Pancreas (tissue), 10 donors: ENCODE measurements around the gene CRIP1. TPM values are rescaled to one million over a fixed set of nuclear protein-coding genes. Genes with fewer than 3 reads are reported as not detected.

Source experiments
- ATAC-seq, 4 donors: fragments of 200-7000 bp; cut with Tn5 transposase; one replicate each; pipeline versions ENCODE4 v1.8.0 to v1.9.1; 2020; ENCODE audit warnings: mild to moderate bottlenecking in 4 of 4, moderate library complexity in 4 of 4
- DNase-seq, 6 donors: peaks; one replicate each; pipeline ENCODE4 v3.0.0-alpha.2; 2020
- FAIRE-seq: peaks from 2 replicates; lab custom pipeline; 2012; peaks lifted over from hg19 to GRCh38; lab: Jason Lieb, UNC
- H3K27ac ChIP-seq, 4 donors: fragments of 200-600 bp; sonication (generic); 1 replicate in 3 of 4; 2 replicates in 1 of 4; pipeline versions ENCODE4 v1.5.0 to v1.8.0; 2020
- H3K27me3 ChIP-seq, 4 donors: fragments of 200-600 bp; one replicate each; pipeline ENCODE4 v1.8.0; 2021
- H3K36me3 ChIP-seq, 3 donors: fragments of 200-600 bp; sonication (generic) in 1 of 3; one replicate each; pipeline versions ENCODE4 v1.5.0 to v1.8.0; 2020 to 2021
- H3K4me1 ChIP-seq, 3 donors: fragments of 200-600 bp; one replicate each; pipeline ENCODE4 v1.8.0; 2021
- H3K4me3 ChIP-seq, 4 donors: fragments of 200-600 bp; sonication (generic) in 2 of 4; one replicate each; pipeline versions ENCODE4 v1.5.0 to v1.8.0; 2020 to 2021
- H3K9me3 ChIP-seq, 4 donors: fragments of 200-600 bp; one replicate each; pipeline ENCODE4 v1.8.0; 2021
- CTCF ChIP-seq, 4 donors: fragments of 200-600 bp; sonication (generic) in 3 of 4; IDR thresholded peaks; one replicate each; pipeline versions ENCODE4 v1.5.0 to v1.8.0; 2021; ENCODE audit warnings: antibody characterized with exemption in 4 of 4
- WGBS, 2 donors: extraction: QIAGEN DNeasy Blood & Tissue Kit; methylation state at CpG; one replicate each; pipeline ENCODE4 v1.1.7; 2013; 5-methylcytosine and 5-hydroxymethylcytosine counted together
- intact Hi-C, 3 donors: fragments of 100-400 bp; cut with DNase I; formaldehyde crosslinking; loops; one replicate each; pipeline versions ENCODE4 v1.11.1 to v1.14.2; 2022
- polyA plus RNA-seq, 2 donors: library from polyadenylated mRNA; stranded (reverse); fragments of 200-250 nt; gene quantifications; one replicate each; pipeline ENCODE4 v1.2.3, GENCODE V29; 2013
- total RNA-seq, 6 donors: library from RNA; stranded (reverse); fragmentation: NEBNext Ultra II Directional in 4 of 6; extraction: Animal tissue kit (Norgen Biotek cat#: 25700) in 4 of 6; gene quantifications; one replicate each; pipeline versions ENCODE4 v1.2.1 to v1.2.4, GENCODE V29; 2021 to 2023
- donor health status: healthy with polysubstance abuse.
- donor health status: DM: no; HTN: no; CAD: no; lungs with moderate emphysema.
- donor health status: DM: no; HTN: no; CAD: no.
- donor health status: control.
- donor health status: control.
- donor health status: Bipolar disorder and iron deficiency.
- donor health status: DM: yes; HTN: yes; CAD: no.
- donor health status: DM: no; HTN: no; CAD: no.
- donor health status: DM: no; HTN: no; CAD: no.
- donor health status: DM: yes; HTN: yes; CAD: no.

The CRIP1 gene
- total and polyA plus RNA-seq, 8 donors = 2.4 to 71.0 (median 9.3) TPM

GRCh38 chr14:105508601-105509000 lies 21.9 kb downstream of the CRIP1 start:
- no peaks in the 10 kb centered on the region for H3K9me3 ChIP-seq
- H3K36me3 ChIP-seq = no peaks in the 10 kb centered on the region
- 72 to 79% methylated on average over 12 of the region's 12 CpGs for WGBS, 2 donors
- no peaks in the 10 kb centered on the region for H3K27me3 ChIP-seq
- intact Hi-C loops = no loop called here
- ATAC-seq = no peak
- no peak overlapping the region for H3K27ac ChIP-seq
- H3K4me1 ChIP-seq = no peaks in the 10 kb centered on the region
- no peak for FAIRE-seq
- DNase-seq = peak in 1 of 6 donors; percentile 25
- no peak for TF ChIP-seq CTCF (IDR thresholded peaks at IDR 0.05)
- H3K4me3 ChIP-seq = no peak overlapping the region

GRCh38 chr14:105517096-105517495 lies 30.4 kb downstream of the CRIP1 start:
- WGBS, 2 donors = 53 to 64% methylated on average over 5 of the region's 5 CpGs
- H3K4me3 ChIP-seq = no peak overlapping the region
- FAIRE-seq (no peak), ATAC-seq (no peak), DNase-seq (peak in 1 of 6 donors; percentile 14)
- intact Hi-C loops = no loop called here
- no peaks in the 10 kb centered on the region for H3K4me1 ChIP-seq
- H3K36me3 ChIP-seq = no peaks in the 10 kb centered on the region
- H3K27me3 ChIP-seq = no peaks in the 10 kb centered on the region
- no peak for TF ChIP-seq CTCF (IDR thresholded peaks at IDR 0.05)
- H3K27ac ChIP-seq = no peak overlapping the region
- H3K9me3 ChIP-seq = no peaks in the 10 kb centered on the region

- intact Hi-C loops = no loop called here
- H3K36me3 ChIP-seq = no peaks in the 10 kb centered on the region
- no peak overlapping the region for H3K27ac ChIP-seq
- TF ChIP-seq CTCF (IDR thresholded peaks at IDR 0.05) = no peak
- 62 to 65% methylated on average over 14 of the region's 14 CpGs for WGBS, 2 donors
- H3K4me1 ChIP-seq = no peaks in the 10 kb centered on the region
- H3K27me3 ChIP-seq = no peaks in the 10 kb centered on the region
- ATAC-seq (no peak), FAIRE-seq (no peak), DNase-seq (no peak)
- no peaks in the 10 kb centered on the region for H3K9me3 ChIP-seq
- no peak overlapping the region for H3K4me3 ChIP-seq
Measured at GRCh38 chr14:105519946-105520698, 33.4 kb downstream of the CRIP1 start.

- ATAC-seq (no peak), FAIRE-seq (no peak), DNase-seq (peak in 1 of 6 donors; percentile 29)
- Histone ChIP-seq H3K4me1 (peaks cover 0 to 16% (median 0%) of the 10 kb centered on the region in 3 donors), H3K27ac (no peak overlapping the region), H3K36me3 (no peaks in the 10 kb centered on the region), H3K27me3 (no peaks in the 10 kb centered on the region), H3K4me3 (no peak overlapping the region), H3K9me3 (no peaks in the 10 kb centered on the region)
- TF ChIP-seq CTCF (IDR thresholded peaks at IDR 0.05) = no peak
- intact Hi-C loops = no loop called here
- WGBS, 2 donors = 84 to 87% methylated on average over 9 of the region's 9 CpGs
Measured at GRCh38 chr14:105525326-105525725, 38.6 kb downstream of the CRIP1 start.
